Glutamatergic neuron (in vitro differentiated cells): Measurements from ENCODE around the gene PRCD. TPM values are rescaled to one million over a fixed set of nuclear protein-coding genes. Genes with fewer than 3 reads are reported as not detected.
"Not testable (repeated sequence)": the region's sequence is repeated elsewhere in the genome, so short reads cannot be mapped to it uniquely, and the experiment has no call there.

ENCODE experiments used
- DNase-seq: peaks from one replicate; pipeline ENCODE4 v3.0.0; 2022
- H3K27ac Mint-ChIP-seq: one replicate; pipeline ENCODE4 v1.8.0; 2020; ENCODE audit warnings: mild to moderate bottlenecking, mixed read lengths, inconsistent platforms; ENCODE audit not compliant: unreplicated experiment
- H3K27me3 Mint-ChIP-seq: one replicate; pipeline ENCODE4 v1.8.0; 2020; ENCODE audit warnings: mild to moderate bottlenecking, moderate library complexity, mixed read lengths, inconsistent platforms; ENCODE audit not compliant: unreplicated experiment
- H3K36me3 Mint-ChIP-seq: one replicate; pipeline ENCODE4 v1.8.0; 2020; ENCODE audit warnings: mild to moderate bottlenecking, mixed read lengths, inconsistent platforms; ENCODE audit not compliant: unreplicated experiment
- H3K4me1 Mint-ChIP-seq: one replicate; pipeline ENCODE4 v1.8.0; 2020; ENCODE audit warnings: mild to moderate bottlenecking, low read depth, mixed read lengths, inconsistent platforms; ENCODE audit not compliant: unreplicated experiment
- H3K4me3 Mint-ChIP-seq: one replicate; pipeline ENCODE4 v1.8.0; 2020; ENCODE audit warnings: mild to moderate bottlenecking, mixed read lengths, inconsistent platforms; ENCODE audit not compliant: unreplicated experiment
- H3K9me3 Mint-ChIP-seq: one replicate; pipeline ENCODE4 v1.8.0; 2020; ENCODE audit warnings: mild to moderate bottlenecking, moderate library complexity, mixed read lengths, inconsistent platforms; ENCODE audit not compliant: unreplicated experiment
- total RNA-seq: library from RNA; stranded (reverse); fragmentation: NEBNext Ultra II Directional; extraction: Animal tissue kit (Norgen Biotek cat#: 25700); gene quantifications from one replicate; pipeline ENCODE4 v1.2.1, GENCODE V29; 2021; ENCODE audit not compliant: unreplicated experiment
- TF ChIP-seq, protein P1 (sequence below): fragments of 200-600 bp; sonication (generic); IDR thresholded peaks from one replicate; pipeline ENCODE4 v1.5.0; 2021; ENCODE audit not compliant: partially characterized antibody, unreplicated experiment

Gene PRCD
- total RNA-seq, 1 donor from 2014 or later: 1.4 TPM

DNA sequence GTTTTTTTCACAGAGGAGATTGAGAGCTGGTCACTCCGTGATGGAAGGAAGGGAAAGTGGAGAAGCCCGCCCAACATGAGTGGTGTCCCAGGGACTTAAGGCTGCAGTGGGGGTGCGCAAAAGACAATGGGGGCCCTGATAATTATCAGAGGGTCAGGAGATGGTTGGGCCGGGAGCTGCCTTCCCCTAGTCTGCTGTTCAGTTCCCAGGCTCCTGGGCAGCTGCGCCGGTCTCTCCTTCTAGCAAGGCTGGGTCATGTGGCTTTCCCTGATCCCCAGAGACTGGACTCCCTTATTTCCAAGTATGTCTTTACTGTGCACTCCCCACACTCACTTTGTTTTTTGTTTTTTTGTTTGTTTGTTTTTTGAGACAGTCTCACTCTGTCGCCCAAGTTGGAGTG, 18.6 kb upstream of the PRCD start:
- Mint-ChIP-seq H3K9me3 (no peaks in the 10 kb centered on the region), H3K36me3 (no peaks in the 10 kb centered on the region), H3K27ac (no peak overlapping the region), H3K4me1 (peaks cover 7% of the 10 kb centered on the region), H3K27me3 (peaks cover 8% of the 10 kb centered on the region), H3K4me3 (no peak overlapping the region)
- no peak for DNase-seq
- TF ChIP-seq, protein P1, sequence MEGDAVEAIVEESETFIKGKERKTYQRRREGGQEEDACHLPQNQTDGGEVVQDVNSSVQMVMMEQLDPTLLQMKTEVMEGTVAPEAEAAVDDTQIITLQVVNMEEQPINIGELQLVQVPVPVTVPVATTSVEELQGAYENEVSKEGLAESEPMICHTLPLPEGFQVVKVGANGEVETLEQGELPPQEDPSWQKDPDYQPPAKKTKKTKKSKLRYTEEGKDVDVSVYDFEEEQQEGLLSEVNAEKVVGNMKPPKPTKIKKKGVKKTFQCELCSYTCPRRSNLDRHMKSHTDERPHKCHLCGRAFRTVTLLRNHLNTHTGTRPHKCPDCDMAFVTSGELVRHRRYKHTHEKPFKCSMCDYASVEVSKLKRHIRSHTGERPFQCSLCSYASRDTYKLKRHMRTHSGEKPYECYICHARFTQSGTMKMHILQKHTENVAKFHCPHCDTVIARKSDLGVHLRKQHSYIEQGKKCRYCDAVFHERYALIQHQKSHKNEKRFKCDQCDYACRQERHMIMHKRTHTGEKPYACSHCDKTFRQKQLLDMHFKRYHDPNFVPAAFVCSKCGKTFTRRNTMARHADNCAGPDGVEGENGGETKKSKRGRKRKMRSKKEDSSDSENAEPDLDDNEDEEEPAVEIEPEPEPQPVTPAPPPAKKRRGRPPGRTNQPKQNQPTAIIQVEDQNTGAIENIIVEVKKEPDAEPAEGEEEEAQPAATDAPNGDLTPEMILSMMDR: no peak

DNA sequence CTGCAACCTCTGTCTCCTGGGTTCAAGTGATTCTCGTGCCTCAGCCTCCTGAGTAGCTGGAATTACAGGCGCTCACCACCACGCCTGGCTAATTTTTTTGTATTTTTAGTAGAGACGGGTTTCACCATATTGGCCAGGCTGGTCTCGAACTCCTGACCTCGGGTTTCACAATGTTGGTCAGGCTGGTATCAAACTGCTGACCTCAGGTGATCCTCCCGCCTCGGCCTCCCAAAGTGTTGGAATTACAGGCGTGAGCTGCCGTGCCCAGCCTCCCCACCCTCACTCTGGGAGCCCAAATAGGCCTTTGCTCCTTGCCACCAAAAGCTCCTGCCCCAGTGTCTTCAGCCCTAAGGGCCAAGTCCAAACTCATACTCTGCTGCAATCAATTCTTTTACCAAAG, 18.2 kb upstream of the PRCD start:
- not testable (repeated sequence) for H3K4me1 Mint-ChIP-seq, H3K36me3 Mint-ChIP-seq, H3K4me3 Mint-ChIP-seq, H3K27ac Mint-ChIP-seq, DNase-seq, H3K27me3 Mint-ChIP-seq, H3K9me3 Mint-ChIP-seq

DNA sequence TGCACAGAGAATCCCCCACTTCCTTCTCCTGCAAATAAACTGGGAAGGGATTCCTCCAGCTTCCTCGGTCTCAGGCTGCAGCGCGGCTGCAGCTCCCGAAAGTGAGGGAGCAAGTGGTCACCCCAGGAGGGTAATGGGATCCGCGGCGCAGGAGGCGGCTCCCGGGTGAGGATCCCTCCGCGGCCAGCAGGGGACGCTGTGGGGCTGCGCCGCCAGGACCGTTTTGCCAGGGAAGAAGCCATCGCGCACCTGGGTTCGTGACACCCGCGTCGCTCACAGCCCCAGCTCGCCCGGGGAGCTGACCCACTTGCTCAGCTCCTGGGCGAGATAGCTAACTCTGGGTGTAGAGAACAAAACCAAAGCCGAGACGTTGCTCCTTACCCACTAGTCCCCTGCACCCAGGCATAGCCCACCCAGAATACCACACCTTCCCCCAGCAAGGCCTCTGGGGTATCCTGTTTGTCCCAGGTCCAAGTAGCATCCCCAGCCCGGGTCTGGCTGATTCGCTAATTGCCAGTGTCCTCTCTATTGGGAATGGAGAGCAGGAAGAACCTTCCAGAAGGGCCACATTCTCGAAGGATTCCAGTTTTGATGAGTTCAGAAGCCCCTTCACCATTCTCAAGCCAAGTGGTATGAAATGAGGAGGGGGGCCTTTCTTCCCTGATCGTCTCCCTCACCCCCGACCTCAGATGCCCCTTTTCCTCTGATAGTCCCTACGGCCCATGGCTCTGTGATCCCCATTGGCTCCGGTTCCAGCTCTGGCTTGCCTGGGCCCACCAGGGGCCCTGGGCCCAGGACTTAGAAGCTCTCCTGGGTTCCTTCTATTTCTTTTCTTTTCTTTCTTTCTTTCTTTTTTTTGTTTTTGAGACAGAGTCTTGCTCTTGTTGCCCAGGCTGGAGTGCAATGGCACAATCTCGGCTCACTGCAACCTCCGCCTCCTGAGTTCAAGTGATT, 16.5 kb upstream of the PRCD start:
- peaks cover 11% of the 10 kb centered on the region for H3K27me3 Mint-ChIP-seq
- peaks cover 7% of the 10 kb centered on the region for H3K4me1 Mint-ChIP-seq
- no peak overlapping the region for H3K4me3 Mint-ChIP-seq
- DNase-seq: peak; percentile 88
- peak overlapping the region; percentile 15 for H3K27ac Mint-ChIP-seq
- TF ChIP-seq, protein P1: peak; percentile 100
- H3K9me3 Mint-ChIP-seq: no peaks in the 10 kb centered on the region
- H3K36me3 Mint-ChIP-seq: no peaks in the 10 kb centered on the region

DNA sequence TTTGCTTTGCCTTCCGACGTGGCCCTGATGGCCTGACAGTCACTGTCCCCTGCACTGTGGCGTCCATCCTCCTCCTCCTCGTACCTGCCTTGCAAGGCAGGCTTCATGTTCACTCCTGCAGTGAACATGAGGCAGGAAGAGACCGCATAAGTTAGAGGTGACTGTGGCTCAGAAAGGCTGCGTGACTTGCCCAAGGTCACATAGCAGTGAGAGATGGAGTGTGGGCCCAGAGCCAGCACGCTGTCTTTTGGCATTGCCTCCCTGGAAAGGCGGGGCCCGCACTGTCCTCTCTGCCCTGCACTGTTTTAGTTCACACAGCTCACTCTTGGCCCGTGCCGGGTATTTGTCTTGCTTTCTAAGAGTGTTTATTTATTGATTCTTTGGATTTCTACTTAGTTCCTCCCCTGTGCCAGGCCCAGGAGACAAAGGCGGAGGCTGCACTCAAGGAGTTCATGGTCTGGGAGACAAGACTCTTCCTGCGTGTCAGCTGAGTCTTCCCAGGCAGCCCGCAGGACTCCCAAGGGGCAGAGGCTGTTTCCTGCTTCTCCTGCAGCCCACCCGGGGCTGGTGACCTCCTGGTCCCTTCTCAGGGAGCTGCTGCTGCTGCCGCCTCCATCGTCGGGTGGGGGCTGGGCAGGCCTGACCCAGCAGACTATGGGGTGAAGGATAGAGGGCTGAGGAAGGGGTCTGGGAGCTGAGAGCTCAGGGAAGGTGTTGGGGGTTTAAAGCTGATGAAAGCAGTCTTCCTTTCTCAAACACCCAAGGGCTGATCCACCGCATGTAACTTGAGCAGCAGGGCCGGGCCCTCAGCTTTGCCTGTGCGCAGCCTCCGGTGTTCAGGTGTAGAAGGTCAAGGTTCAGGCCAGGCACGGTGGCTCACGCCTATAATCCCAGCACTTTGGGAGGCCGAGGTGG, 15.0 kb upstream of the PRCD start:
- TF ChIP-seq, protein P1: no peak
- no peaks in the 10 kb centered on the region for H3K9me3 Mint-ChIP-seq
- peaks cover 8% of the 10 kb centered on the region for H3K27me3 Mint-ChIP-seq
- peak overlapping the region; percentile 52 for H3K4me3 Mint-ChIP-seq
- no peaks in the 10 kb centered on the region for H3K36me3 Mint-ChIP-seq
- H3K27ac Mint-ChIP-seq: no peak overlapping the region
- peaks cover 7% of the 10 kb centered on the region for H3K4me1 Mint-ChIP-seq
- no peak for DNase-seq

DNA sequence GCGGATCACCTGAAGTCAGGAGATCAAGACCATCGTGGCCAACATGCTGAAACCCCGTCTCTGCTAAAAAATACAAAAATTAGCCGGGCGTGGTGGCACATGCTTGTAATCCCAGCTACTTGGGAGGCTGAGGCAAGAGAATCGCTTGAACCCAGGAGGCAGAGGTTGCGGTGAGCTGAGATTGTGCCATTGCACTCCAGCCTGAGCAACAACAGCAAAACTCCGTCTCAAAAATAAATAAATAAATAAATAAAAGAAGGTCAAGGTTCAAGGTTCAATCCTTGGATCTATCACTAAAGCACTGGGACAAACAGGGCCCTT, 14.4 kb upstream of the PRCD start:
- H3K9me3 Mint-ChIP-seq, H3K27me3 Mint-ChIP-seq, H3K36me3 Mint-ChIP-seq, DNase-seq, H3K4me3 Mint-ChIP-seq, H3K27ac Mint-ChIP-seq: not testable (repeated sequence)
- peaks cover 12% of the 10 kb centered on the region for H3K4me1 Mint-ChIP-seq

DNA sequence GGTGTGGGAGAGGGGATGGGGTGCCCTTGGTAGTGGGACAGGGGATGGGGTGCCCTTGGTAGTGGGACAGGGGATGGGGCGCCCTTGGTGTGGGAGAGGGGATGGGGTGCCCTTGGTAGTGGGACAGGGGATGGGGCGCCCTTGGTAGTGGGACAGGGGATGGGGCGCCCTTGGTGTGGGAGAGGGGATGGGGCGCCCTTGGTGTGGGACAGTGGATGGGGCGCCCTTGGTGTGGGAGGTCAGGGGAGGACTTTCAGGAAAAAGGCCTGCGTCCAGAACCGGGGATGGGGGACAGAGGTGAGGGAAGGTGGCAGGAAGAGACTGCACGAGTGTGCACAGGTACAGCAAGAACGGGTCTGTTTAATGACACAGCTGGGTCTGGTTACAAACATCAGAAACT, 12.8 kb upstream of the PRCD start:
- H3K27me3 Mint-ChIP-seq, H3K9me3 Mint-ChIP-seq, H3K36me3 Mint-ChIP-seq, DNase-seq: not testable (repeated sequence)
- peak overlapping the region; percentile 70 for H3K27ac Mint-ChIP-seq
- H3K4me3 Mint-ChIP-seq: peak overlapping the region; percentile 58
- peaks cover 18% of the 10 kb centered on the region for H3K4me1 Mint-ChIP-seq
